ENCODE data around the gene RNF157.

The RNF157 gene

GRCh38 chr17:76171706-76172105, 68.6 kb downstream of the RNF157 start:
- no peaks in the 10 kb centered on the region for H3K4me1 ChIP-seq (ENCODE audit: control insufficient read depth, low read length)
- no peaks in the 10 kb centered on the region for H3K79me2 ChIP-seq (ENCODE audit: control insufficient read depth, low read length)
- H3K4me2 ChIP-seq (ENCODE audit: low read length) = no peak overlapping the region
- peaks cover 2% of the 10 kb centered on the region for H3K27me3 ChIP-seq (ENCODE audit: control insufficient read depth, low read length)
- H3K36me3 ChIP-seq (ENCODE audit: control insufficient read depth, low read length) = no peaks in the 10 kb centered on the region
- no peak overlapping the region for H3K27ac ChIP-seq (ENCODE audit: low read depth, low read length)
- H4K20me1 ChIP-seq (ENCODE audit: control insufficient read depth, insufficient read depth, low read depth, low read length) = no peaks in the 10 kb centered on the region
- H3F3A ChIP-seq (ENCODE audit: control insufficient read depth, insufficient read depth) = no peaks in the 10 kb centered on the region
- H3K9me3 ChIP-seq (ENCODE audit: control insufficient read depth, insufficient read depth, low read length) = no peaks in the 10 kb centered on the region
- no peaks in the 10 kb centered on the region for H3K9me2 ChIP-seq (replicated peaks; ENCODE audit: control insufficient read depth, low read length)
- no peak overlapping the region for H3K4me3 ChIP-seq (ENCODE audit: low read length)
- TF ChIP-seq CTCF (IDR thresholded peaks at IDR 0.05; ENCODE audit: low read depth, low read length, poor library complexity, severe bottlenecking) (no peak), EZH2phosphoT487 (IDR thresholded peaks at IDR 0.05; ENCODE audit: borderline replicate concordance, low read length) (no peak)

GRCh38 chr17:76170114-76170513, 70.2 kb downstream of the RNF157 start:
- no peak overlapping the region for H3K4me2 ChIP-seq (ENCODE audit: low read length)
- H3K9me2 ChIP-seq (replicated peaks; ENCODE audit: control insufficient read depth, low read length) = no peaks in the 10 kb centered on the region
- TF ChIP-seq EZH2phosphoT487 (IDR thresholded peaks at IDR 0.05; ENCODE audit: borderline replicate concordance, low read length) = no peak
- H3K79me2 ChIP-seq (ENCODE audit: control insufficient read depth, low read length) = no peaks in the 10 kb centered on the region
- no peaks in the 10 kb centered on the region for H4K20me1 ChIP-seq (ENCODE audit: control insufficient read depth, insufficient read depth, low read depth, low read length)
- H3K27me3 ChIP-seq (ENCODE audit: control insufficient read depth, low read length) = peaks cover 4% of the 10 kb centered on the region
- H3F3A ChIP-seq (ENCODE audit: control insufficient read depth, insufficient read depth) = no peaks in the 10 kb centered on the region
- no peaks in the 10 kb centered on the region for H3K36me3 ChIP-seq (ENCODE audit: control insufficient read depth, low read length)
- H3K27ac ChIP-seq (ENCODE audit: low read depth, low read length) = no peak overlapping the region
- H3K4me1 ChIP-seq (ENCODE audit: control insufficient read depth, low read length) = no peaks in the 10 kb centered on the region
- no peak overlapping the region for H3K4me3 ChIP-seq (ENCODE audit: low read length)
- no peaks in the 10 kb centered on the region for H3K9me3 ChIP-seq (ENCODE audit: control insufficient read depth, insufficient read depth, low read length)

DNA sequence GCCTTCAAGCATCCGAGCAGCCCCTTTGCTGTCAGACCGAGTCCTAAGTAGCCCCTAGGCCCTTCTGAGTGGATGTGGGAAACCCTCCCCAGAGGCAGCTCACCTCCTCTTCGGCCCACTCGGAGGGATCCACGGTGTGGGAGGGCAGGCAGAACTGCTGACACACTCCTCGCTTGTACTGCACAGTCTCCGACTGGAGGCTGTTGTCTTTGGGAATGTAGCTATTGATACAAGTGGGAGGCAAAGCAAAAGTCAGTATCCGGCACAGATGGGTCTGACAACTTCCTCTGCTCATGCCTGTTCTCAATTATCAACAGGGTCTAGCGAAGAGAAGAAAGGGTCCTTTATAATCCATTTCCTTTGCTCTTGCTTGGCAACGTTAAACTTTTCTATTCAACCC, 73.4 kb downstream of the RNF157 start:
- Histone ChIP-seq H4K20me1 (ENCODE audit: control insufficient read depth, insufficient read depth, low read depth, low read length) (no peaks in the 10 kb centered on the region), H3F3A (ENCODE audit: control insufficient read depth, insufficient read depth) (no peaks in the 10 kb centered on the region), H3K27me3 (ENCODE audit: control insufficient read depth, low read length) (peaks cover 4% of the 10 kb centered on the region), H3K36me3 (ENCODE audit: control insufficient read depth, low read length) (no peaks in the 10 kb centered on the region), H3K9me3 (ENCODE audit: control insufficient read depth, insufficient read depth, low read length) (no peaks in the 10 kb centered on the region), H3K27ac (ENCODE audit: low read depth, low read length) (no peak overlapping the region), H3K4me2 (ENCODE audit: low read length) (no peak overlapping the region), H3K4me3 (ENCODE audit: low read length) (no peak overlapping the region), H3K79me2 (ENCODE audit: control insufficient read depth, low read length) (no peaks in the 10 kb centered on the region), H3K9me2 (replicated peaks; ENCODE audit: control insufficient read depth, low read length) (no peaks in the 10 kb centered on the region), H3K4me1 (ENCODE audit: control insufficient read depth, low read length) (no peaks in the 10 kb centered on the region)
- TF ChIP-seq CTCF (IDR thresholded peaks at IDR 0.05; ENCODE audit: low read depth, low read length, poor library complexity, severe bottlenecking) = no peak
- TF ChIP-seq EZH2phosphoT487 (IDR thresholded peaks at IDR 0.05; ENCODE audit: borderline replicate concordance, low read length) = no peak

GRCh38 chr17:76166168-76166567, 74.1 kb downstream of the RNF157 start:
- Histone ChIP-seq H3K4me3 (ENCODE audit: low read length) (no peak overlapping the region), H3K4me1 (ENCODE audit: control insufficient read depth, low read length) (no peaks in the 10 kb centered on the region), H3K27ac (ENCODE audit: low read depth, low read length) (no peak overlapping the region), H4K20me1 (ENCODE audit: control insufficient read depth, insufficient read depth, low read depth, low read length) (no peaks in the 10 kb centered on the region), H3K27me3 (ENCODE audit: control insufficient read depth, low read length) (peaks cover 4% of the 10 kb centered on the region), H3F3A (ENCODE audit: control insufficient read depth, insufficient read depth) (no peaks in the 10 kb centered on the region), H3K9me2 (replicated peaks; ENCODE audit: control insufficient read depth, low read length) (no peaks in the 10 kb centered on the region), H3K4me2 (ENCODE audit: low read length) (no peak overlapping the region), H3K36me3 (ENCODE audit: control insufficient read depth, low read length) (no peaks in the 10 kb centered on the region), H3K9me3 (ENCODE audit: control insufficient read depth, insufficient read depth, low read length) (no peaks in the 10 kb centered on the region), H3K79me2 (ENCODE audit: control insufficient read depth, low read length) (no peaks in the 10 kb centered on the region)
- TF ChIP-seq EZH2phosphoT487 (IDR thresholded peaks at IDR 0.05; ENCODE audit: borderline replicate concordance, low read length) = no peak
- TF ChIP-seq CTCF (IDR thresholded peaks at IDR 0.05; ENCODE audit: low read depth, low read length, poor library complexity, severe bottlenecking) = no peak

All from DOHH2 (cell line).